Sciatic nerve (tissue), 2 donors: ENCODE results near the gene TFG. TPM values are rescaled to one million over a fixed set of nuclear protein-coding genes. Genes with fewer than 3 reads are reported as not detected.

Source experiments
- ATAC-seq: fragments of 200-7000 bp; cut with Tn5 transposase; one replicate; pipeline ENCODE4 v1.9.1; 2020; ENCODE audit warnings: mild to moderate bottlenecking, moderate library complexity
- DNase-seq: peaks from one replicate; pipeline ENCODE4 v3.0.0-alpha.2; 2020; ENCODE audit warnings: low spot score
- intact Hi-C: fragments of 100-400 bp; cut with DNase I; formaldehyde crosslinking; loops from one replicate; pipeline ENCODE4 v1.14.2; 2022
- total RNA-seq: library from RNA; stranded (reverse); fragmentation: NEBNext Ultra II Directional; extraction: Animal tissue kit (Norgen Biotek cat#: 25700); gene quantifications from one replicate; pipeline ENCODE4 v1.2.1, GENCODE V29; 2021
- donor health status: DM: no; HTN: no; CAD: no.
- donor health status: DM: no; HTN: no; CAD: no.

The TFG gene
- total RNA-seq, 1 donor from 2014 or later, result 74.6 TPM

DNA sequence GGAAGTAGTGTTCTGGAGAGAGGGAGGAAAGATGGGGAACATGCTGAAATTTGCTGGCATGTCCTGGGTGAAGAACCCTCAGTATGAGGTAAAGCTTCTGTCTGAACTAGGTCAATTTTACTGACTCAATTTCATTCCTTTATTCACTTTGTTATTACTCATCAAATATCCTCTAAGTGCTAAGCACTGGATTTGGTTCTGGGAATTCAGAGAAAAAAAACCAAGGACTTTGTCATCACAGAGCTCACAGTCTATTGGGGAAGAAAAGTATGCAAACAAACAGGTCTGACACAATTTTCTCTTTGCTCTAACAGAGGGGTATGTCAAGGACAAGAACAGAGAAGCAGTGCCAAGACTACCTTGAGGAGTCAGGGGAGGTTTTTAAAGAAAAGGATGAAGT lies 68.0 kb downstream of the TFG start:
- intact Hi-C loops, result no loop called here
- no peak for DNase-seq
- ATAC-seq, result no peak

DNA sequence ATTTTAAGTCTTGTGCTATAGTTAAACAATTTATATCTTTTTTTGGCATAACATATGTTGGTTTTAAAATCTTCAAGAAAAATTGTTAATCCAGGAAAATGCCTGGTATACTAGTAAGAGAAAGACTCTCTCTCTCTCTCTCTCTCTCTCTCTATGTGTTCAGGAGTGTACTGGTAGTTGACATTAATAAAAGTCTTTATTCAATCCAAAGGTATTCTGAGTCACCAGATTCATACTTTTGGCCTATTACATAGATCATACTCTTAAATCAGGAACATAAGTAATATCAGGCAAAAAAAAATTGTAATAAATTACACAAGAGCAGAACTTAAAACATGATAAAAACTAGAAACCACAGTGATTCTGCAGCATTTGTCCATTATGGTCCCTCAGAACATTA lies 70.2 kb downstream of the TFG start:
- DNase-seq, result no peak
- ATAC-seq, result no peak
- intact Hi-C loops, result no loop called here

GRCh38 chr3:100780071-100780622 lies 70.9 kb downstream of the TFG start:
- ATAC-seq (no peak), DNase-seq (no peak)
- intact Hi-C loops, result no loop called here

DNA sequence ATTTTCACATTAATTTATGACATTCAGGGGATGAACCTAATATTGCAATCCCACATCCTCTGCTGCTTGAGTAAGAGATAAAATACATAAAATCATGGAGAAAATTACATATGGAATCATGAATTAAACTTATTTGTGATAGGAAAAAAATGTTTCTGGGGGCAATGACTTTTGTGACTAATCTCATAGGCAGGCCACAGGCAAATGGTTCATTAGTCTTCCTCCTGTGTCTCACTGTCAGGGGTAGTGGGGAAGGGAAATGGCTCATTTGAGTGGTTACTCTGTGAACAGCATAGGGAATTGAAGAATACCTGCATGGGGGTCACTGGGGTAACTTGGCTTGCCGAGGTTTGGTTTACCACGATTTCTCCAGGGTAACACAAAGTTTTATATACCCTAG lies 72.0 kb downstream of the TFG start:
- ATAC-seq (no peak), DNase-seq (no peak)
- intact Hi-C loops, result no loop called here

GRCh38 chr3:100782348-100782747 lies 73.1 kb downstream of the TFG start:
- ATAC-seq (no peak), DNase-seq (no peak)
- intact Hi-C loops, result no loop called here

- no peak for ATAC-seq
- intact Hi-C loops, result no loop called here
- no peak for DNase-seq
These were observed 73.6 kb downstream of the TFG start for GRCh38 chr3:100782906-100783305.

GRCh38 chr3:100783619-100784018 lies 74.3 kb downstream of the TFG start:
- ATAC-seq, result no peak
- intact Hi-C loops, result no loop called here
- no peak for DNase-seq

DNA sequence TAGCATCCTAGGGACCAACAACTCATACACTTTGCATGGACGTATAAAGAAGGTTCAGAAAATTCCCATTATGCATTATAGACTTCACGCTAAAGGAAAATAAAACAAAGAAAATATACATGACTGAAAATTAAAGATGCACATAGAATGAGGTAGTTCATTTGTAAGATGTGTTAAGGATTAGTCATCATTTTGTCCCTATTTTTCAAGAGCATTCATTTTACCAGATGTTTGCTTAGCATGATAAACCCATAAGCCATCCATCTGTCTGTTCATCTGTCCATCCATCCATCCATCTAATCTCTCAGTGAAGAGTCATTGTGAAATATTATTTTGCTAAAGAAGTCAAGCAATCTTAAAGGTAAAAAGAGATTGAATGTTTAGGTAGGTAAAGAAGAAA lies 80.3 kb downstream of the TFG start:
- ATAC-seq (no peak), DNase-seq (no peak)
- intact Hi-C loops, result no loop called here

DNA sequence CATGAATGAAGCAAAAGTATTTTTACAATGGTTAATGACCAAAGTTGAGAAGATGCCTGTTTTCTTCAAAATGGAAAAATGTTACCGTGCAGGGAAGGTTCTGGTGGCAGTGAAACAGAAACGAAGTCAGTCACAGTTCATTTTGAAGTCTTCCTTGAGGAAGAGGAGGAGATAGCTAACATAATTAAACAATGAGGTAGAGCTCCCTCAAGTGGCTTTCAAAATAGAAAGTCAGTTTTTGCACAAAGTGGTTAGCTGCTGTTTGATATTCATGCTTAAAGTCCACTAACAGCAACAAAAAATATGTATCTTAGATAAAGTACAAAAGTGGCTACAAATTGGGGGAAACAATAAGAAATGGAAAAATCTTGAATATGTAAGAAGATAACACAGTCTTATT lies 87.3 kb downstream of the TFG start:
- no peak for DNase-seq
- peak; percentile 42 for ATAC-seq
- intact Hi-C loops, result no loop called here

DNA sequence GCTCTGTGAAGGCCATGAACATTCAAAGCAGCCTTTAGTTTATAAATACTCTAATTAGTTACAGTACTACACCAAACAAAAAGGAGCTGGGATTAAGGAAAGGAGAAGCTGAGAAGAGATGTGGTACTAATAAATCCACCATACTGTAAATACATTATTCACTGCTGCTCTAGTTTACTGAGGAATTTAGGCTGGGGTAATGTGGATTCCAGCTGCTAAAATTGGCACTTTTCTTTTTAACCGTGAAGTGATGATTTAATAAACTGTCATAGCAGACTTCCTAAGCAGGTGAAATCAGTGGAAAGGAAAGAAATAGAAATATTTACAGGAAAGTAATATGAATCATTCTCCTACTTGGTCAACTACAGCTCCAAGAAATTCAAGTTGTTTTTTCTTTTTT lies 88.7 kb downstream of the TFG start:
- intact Hi-C loops, result no loop called here
- ATAC-seq (no peak), DNase-seq (no peak)

Other genes with a start within 250 kb of the TFG start
- gene TMEM45A, start 216.9 kb upstream of the TFG start, total RNA-seq, result 20.6 TPM
- not detected for gene ADGRG7, start 99.9 kb upstream of the TFG start, total RNA-seq